ENCODE results near the gene NUTM2F.
"Not testable (repeated sequence)": the region's sequence is repeated elsewhere in the genome, so short reads cannot be mapped to it uniquely, and the experiment has no call there.

- TF ChIP-seq CTCF, POLR2A (IDR thresholded peaks at IDR 0.05): not testable (repeated sequence)
These were observed 41.8 kb upstream of the NUTM2F start for GRCh38 chr9:94370266-94370665.
